Measurements from ENCODE around the gene TACO1. TPM values are rescaled to one million over a fixed set of nuclear protein-coding genes. Genes with fewer than 3 reads are reported as not detected.

The TACO1 gene
- total and polyA plus RNA-seq, 9 of the 15 experiments (the other 6 are each of a cell fraction or from before 2014, with no cell fraction given) = 10.3 to 41.6 (median 30.9) TPM

- 9% methylated on average over 6 of the region's 6 CpGs for WGBS (ENCODE audit: insufficient coverage, low coverage, missing lambda C conversion rate)
- Histone ChIP-seq H3K9me1 (ENCODE audit: control insufficient read depth, insufficient read depth, low read length) (no peaks in the 10 kb centered on the region), H3K27ac (ENCODE audit: extremely low read depth, low read depth, low read length) (peak overlapping the region; percentile 24; the same call in 2 of the 3 replicates), H3K36me3 (ENCODE audit: control insufficient read depth, insufficient read depth, low read length) (peaks cover 39% of the 10 kb centered on the region), H3K79me2 (ENCODE audit: control insufficient read depth, insufficient read depth, low read length) (peaks cover 75% of the 10 kb centered on the region), H3K27me3 (ENCODE audit: control insufficient read depth in 2 of 2, insufficient read depth in 2 of 2, low read length in 2 of 2) (no peaks in the 10 kb centered on the region), H3K9me3 (replicated peaks; ENCODE audit: control insufficient read depth, insufficient read depth, low read depth, low read length) (no peaks in the 10 kb centered on the region), H3K9ac (ENCODE audit: insufficient read depth in 1 of 2, low read depth in 2 of 2, low read length in 2 of 2) (peak overlapping the region; percentile 84 to 93), H3K4me3 (peak overlapping the region; percentile 85), H2AFZ (ENCODE audit: low read depth, low read length) (no peak overlapping the region), H4K20me1 (replicated peaks; ENCODE audit: control insufficient read depth, insufficient read depth, low read length) (peaks cover 35% of the 10 kb centered on the region), H3K4me1 (replicated peaks in 1 of 2; ENCODE audit: control insufficient read depth in 2 of 2, insufficient read depth in 2 of 2, low read length in 2 of 2) (peaks cover 11 to 25% of the 10 kb centered on the region in 2 experiments), H3K4me2 (ENCODE audit: insufficient read depth, low read length) (peak overlapping the region; percentile 76)
- ChIA-PET CTCF (ENCODE audit: low intra/inter-chr PET ratio) (no interaction called here), POLR2A (interaction anchor here (0.7 to 3.3 kb wide), 7 partner anchors 8 to 81 kb away, joined by 3 to 20 read pairs (median 6); no protein-coding TSS in a partner anchor)
- FAIRE-seq (no peak), ATAC-seq (no peak), DNase-seq (ENCODE audit: extremely low read depth in 1 of 4, low spot score in 3 of 4) (no peak)
- in situ Hi-C loops (cut with MboI) (no loop called here), intact Hi-C loops (cut with micrococcal nuclease) (loop anchor here (5.0 kb wide), 3 partner anchors 50 to 220 kb away; partner anchors contain the start of genes CCDC47, DDX42 and TACO1)
- no TSS peak for BruUV-seq (replicated peaks)
- TF ChIP-seq NBN (IDR thresholded peaks at IDR 0.05; ENCODE audit: low read depth) (no peak), CBX8 (IDR thresholded peaks at IDR 0.05; ENCODE audit: borderline replicate concordance, extremely low read depth, low read depth, low read length, poor library complexity, severe bottlenecking) (no peak), HBP1 (CRISPR knock-in tag; IDR thresholded peaks at IDR 0.05) (no peak), EHMT2 (IDR thresholded peaks at IDR 0.05) (no peak), HDAC6 (IDR thresholded peaks at IDR 0.05; ENCODE audit: low read depth, low read length) (no peak), ESRRB (CRISPR knock-in tag; IDR thresholded peaks at IDR 0.05; ENCODE audit: borderline replicate concordance) (no peak), ATF7 (IDR thresholded peaks at IDR 0.05) (no peak), MAZ (CRISPR knock-in tag; conservative IDR thresholded peaks at IDR 0.05 in 1 of 2, IDR thresholded peaks at IDR 0.05 in 1 of 2) (no peak), ZNF785 (CRISPR knock-in tag; IDR thresholded peaks at IDR 0.05) (no peak), HMBOX1 (IDR thresholded peaks at IDR 0.05) (no peak), STAT5A (IDR thresholded peaks at IDR 0.05; ENCODE audit: borderline replicate concordance, low read length) (no peak), ZBED1 (IDR thresholded peaks at IDR 0.05) (no peak), IFI16 (CRISPR knock-in tag; IDR thresholded peaks at IDR 0.05) (no peak), KAT2B (IDR thresholded peaks at IDR 0.05; ENCODE audit: low read depth, low read length) (no peak), SNAPC5 (CRISPR knock-in tag; IDR thresholded peaks at IDR 0.05) (no peak), TAF15 (IDR thresholded peaks at IDR 0.05; ENCODE audit: low read depth, low read length) (no peak)
These were observed 48.5 kb upstream of the TACO1 start for GRCh38 chr17:63552211-63552610.

Data from K562 (cell line).